Fibroblast of villous mesenchyme (primary cell): ENCODE data around the gene TAP2. TPM values are rescaled to one million over a fixed set of nuclear protein-coding genes. Genes with fewer than 3 reads are reported as not detected.

Source experiments
- DNase-seq: peaks from one replicate; pipeline ENCODE4 v3.0.0-alpha.2; 2010; ENCODE audit warnings: low read depth
- H3K4me3 ChIP-seq: 2 replicates; pipeline ENCODE4 v1.5.1; 2011; ENCODE audit warnings: low read depth, mild to moderate bottlenecking, low read length
- CTCF ChIP-seq: IDR thresholded peaks from 2 replicates; pipeline ENCODE4 v1.5.1; 2012; ENCODE audit warnings: low read depth, mild to moderate bottlenecking, low read length; ENCODE audit not compliant: insufficient read depth
- total RNA-seq: library from RNA; depleted of rRNA; stranded (reverse); fragments of >200 nt; gene quantifications from 2 replicates; pipeline ENCODE4 v1.2.3, GENCODE V29; 2012

The TAP2 gene
- total RNA-seq, 1 donor, result 33.7 TPM

GRCh38 chr6:32847004-32847403 is 8.5 kb upstream of the TAP2 start:
- DNase-seq, result no peak
- no peak overlapping the region for H3K4me3 ChIP-seq
- TF ChIP-seq CTCF, result no peak

GRCh38 chr6:32845384-32845884 is 6.9 kb upstream of the TAP2 start:
- TF ChIP-seq CTCF, result no peak
- DNase-seq, result no peak
- H3K4me3 ChIP-seq, result no peak overlapping the region

GRCh38 chr6:32844839-32845383 is 6.4 kb upstream of the TAP2 start:
- H3K4me3 ChIP-seq, result peak overlapping the region; percentile 96
- DNase-seq, result no peak
- TF ChIP-seq CTCF, result no peak

- peak within 1 kb of the TSS; percentile 96 for H3K4me3 ChIP-seq
- no peak for TF ChIP-seq CTCF
- peak; percentile 95 for DNase-seq
These were observed 5.7 kb upstream of the TAP2 start, which contains the start of gene PSMB8 for GRCh38 chr6:32843979-32844838. Gene PSMB8, minus strand, starts transcription at chr6:32844047. Its CDS starts 51 bp downstream, at chr6:32843996.

GRCh38 chr6:32843331-32843978 is 4.9 kb upstream of the TAP2 start:
- peak; percentile 26 for DNase-seq
- TF ChIP-seq CTCF, result no peak
- H3K4me3 ChIP-seq, result peak overlapping the region; percentile 96

GRCh38 chr6:32842690-32843089 is 4.2 kb upstream of the TAP2 start:
- TF ChIP-seq CTCF, result no peak
- peak overlapping the region; percentile 96 for H3K4me3 ChIP-seq
- no peak for DNase-seq
